OCI-LY1 (cell line): ENCODE results near the gene C8B.

Experiments used
- H2AFZ ChIP-seq: fragments of 200-600 bp; sonication (generic), shearing (Covaris generic); 2 replicates; pipeline ENCODE4 v1.6.0; 2014; ENCODE audit warnings: antibody characterized with exemption, mild to moderate bottlenecking, low read length
- H3F3A ChIP-seq: fragments of 200-600 bp; sonication (generic), shearing (Covaris generic); 2 replicates; pipeline ENCODE4 v1.6.0; 2014; ENCODE audit warnings: mild to moderate bottlenecking, antibody characterized with exemption, low read length, moderate library complexity; ENCODE audit not compliant: insufficient read depth
- H3K27ac ChIP-seq: fragments of 200-600 bp; sonication (generic); 2 replicates; pipeline ENCODE4 v1.5.1; 2014; ENCODE audit warnings: low read length, mixed run types, mild to moderate bottlenecking, low read depth; ENCODE audit not compliant: poor library complexity, severe bottlenecking
- H3K27me3 ChIP-seq: fragments of 200-600 bp; sonication (generic); 2 replicates; pipeline ENCODE4 v1.6.0; 2014; ENCODE audit warnings: antibody characterized with exemption, mild to moderate bottlenecking, low read length, moderate library complexity; ENCODE audit not compliant: insufficient read depth
- H3K36me3 ChIP-seq: fragments of 200-600 bp; sonication (generic); 2 replicates; pipeline ENCODE4 v1.6.1; 2014; ENCODE audit warnings: mild to moderate bottlenecking, antibody characterized with exemption, low read length, moderate library complexity, mixed read lengths; ENCODE audit not compliant: insufficient read depth
- H3K4me1 ChIP-seq: fragments of 200-600 bp; sonication (generic); 2 replicates; pipeline ENCODE4 v1.5.1; 2014; ENCODE audit warnings: mild to moderate bottlenecking, low read length, moderate library complexity; ENCODE audit not compliant: insufficient read depth, severe bottlenecking
- H3K4me2 ChIP-seq: fragments of 200-600 bp; sonication (generic), shearing (Covaris generic); 2 replicates; pipeline ENCODE4 v1.6.1; 2014; ENCODE audit warnings: low read length
- H3K4me3 ChIP-seq: fragments of 200-600 bp; sonication (generic); 2 replicates; pipeline ENCODE4 v1.5.1; 2014; ENCODE audit warnings: low read length, low read depth, mild to moderate bottlenecking, mixed read lengths; ENCODE audit not compliant: poor library complexity, severe bottlenecking
- H3K79me2 ChIP-seq: fragments of 200-600 bp; shearing (Covaris generic); 2 replicates; pipeline ENCODE4 v1.6.1; 2016; ENCODE audit warnings: mixed run types, low read length, mixed read lengths; ENCODE audit not compliant: insufficient read depth
- H3K9ac ChIP-seq: fragments of 200-600 bp; sonication (generic), shearing (Covaris generic); 2 replicates; pipeline ENCODE4 v1.6.1; 2014; ENCODE audit warnings: mild to moderate bottlenecking, low read length, mixed read lengths
- H3K9me2 ChIP-seq: fragments of 200-600 bp; sonication (generic), shearing (Covaris generic); 2 replicates; pipeline ENCODE4 v1.6.1; 2014; ENCODE audit warnings: low read depth, mild to moderate bottlenecking, low read length, mixed read lengths
- H3K9me3 ChIP-seq: fragments of 200-600 bp; shearing (Covaris generic); 2 replicates; pipeline ENCODE4 v1.6.1; 2014; ENCODE audit warnings: low read length, mixed read lengths
- H4K20me1 ChIP-seq: fragments of 200-600 bp; sonication (generic), shearing (Covaris generic); 2 replicates; pipeline ENCODE4 v1.6.0; 2016; ENCODE audit warnings: mild to moderate bottlenecking, low read length; ENCODE audit not compliant: insufficient read depth
- CTCF ChIP-seq: fragments of 200-600 bp; sonication (generic), shearing (Covaris generic); IDR thresholded peaks from 2 replicates; pipeline ENCODE4 v1.5.1; 2017; ENCODE audit warnings: mild to moderate bottlenecking, antibody characterized with exemption, low read length, moderate library complexity, mixed read lengths
- EZH2 ChIP-seq: fragments of 200-600 bp; sonication (generic), shearing (Covaris generic); IDR thresholded peaks from 2 replicates; pipeline ENCODE4 v1.8.0; 2017; ENCODE audit warnings: borderline replicate concordance, mixed run types, mild to moderate bottlenecking, antibody characterized with exemption, low read length, moderate library complexity, mixed read lengths

Gene C8B

DNA sequence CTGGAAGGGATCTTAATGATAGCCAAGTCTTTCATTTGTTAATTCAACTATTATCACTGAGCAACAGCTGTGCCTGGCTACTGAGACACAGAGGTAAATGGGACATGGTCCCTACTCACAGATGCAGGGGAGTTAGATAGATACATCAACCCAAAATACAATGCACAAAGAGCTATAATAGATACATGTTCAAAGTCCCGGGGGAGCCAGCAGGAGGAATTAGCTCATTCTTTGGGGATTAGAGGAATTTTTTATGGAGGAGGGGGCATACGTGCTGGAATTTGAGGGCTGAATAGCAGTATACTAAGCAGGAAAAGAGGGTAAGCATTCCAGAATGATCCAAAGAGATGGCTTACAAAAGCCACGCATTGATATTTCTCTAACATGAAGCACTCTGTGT is 34.6 kb downstream of the C8B start:
- H3K27me3 ChIP-seq, result no peaks in the 10 kb centered on the region
- H3K9ac ChIP-seq, result no peak overlapping the region
- no peak overlapping the region for H2AFZ ChIP-seq
- H3K4me1 ChIP-seq, result no peaks in the 10 kb centered on the region
- TF ChIP-seq EZH2, result no peak
- no peak for TF ChIP-seq CTCF
- H3K27ac ChIP-seq, result no peak overlapping the region
- H3K9me2 ChIP-seq, result no peaks in the 10 kb centered on the region
- no peaks in the 10 kb centered on the region for H3K79me2 ChIP-seq
- no peaks in the 10 kb centered on the region for H3K9me3 ChIP-seq
- no peak overlapping the region for H3K4me2 ChIP-seq
- no peaks in the 10 kb centered on the region for H3F3A ChIP-seq
- no peak overlapping the region for H3K4me3 ChIP-seq
- H4K20me1 ChIP-seq, result no peaks in the 10 kb centered on the region
- no peaks in the 10 kb centered on the region for H3K36me3 ChIP-seq

GRCh38 chr1:56929492-56929891 is 36.3 kb downstream of the C8B start:
- Histone ChIP-seq H3K4me1 (no peaks in the 10 kb centered on the region), H3K4me3 (no peak overlapping the region), H3K4me2 (no peak overlapping the region), H2AFZ (no peak overlapping the region), H3F3A (no peaks in the 10 kb centered on the region), H3K27me3 (no peaks in the 10 kb centered on the region), H3K9me3 (no peaks in the 10 kb centered on the region), H3K9me2 (no peaks in the 10 kb centered on the region), H3K9ac (no peak overlapping the region), H3K79me2 (no peaks in the 10 kb centered on the region), H3K27ac (no peak overlapping the region), H4K20me1 (no peaks in the 10 kb centered on the region), H3K36me3 (no peaks in the 10 kb centered on the region)
- TF ChIP-seq CTCF (no peak), EZH2 (no peak)

DNA sequence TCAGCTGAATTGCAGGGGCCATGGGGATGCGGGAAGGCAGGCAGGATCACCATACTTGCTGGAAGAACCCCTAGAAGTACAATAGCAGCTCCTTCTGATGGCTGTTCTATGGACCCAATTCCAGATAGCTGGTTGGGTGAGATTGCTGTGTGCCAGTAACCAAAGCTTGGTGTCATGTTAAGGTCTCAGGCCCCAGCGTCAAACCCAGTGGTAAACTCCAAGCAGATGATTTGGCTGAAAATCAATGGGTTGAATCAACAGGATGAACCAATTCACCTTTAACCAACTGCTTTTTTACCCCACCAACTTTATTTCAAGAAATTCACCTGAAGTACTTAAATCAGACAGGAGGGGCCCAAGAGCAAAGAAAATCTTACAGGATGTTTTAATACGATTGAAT is 37.8 kb downstream of the C8B start:
- no peaks in the 10 kb centered on the region for H3K79me2 ChIP-seq
- TF ChIP-seq CTCF, result no peak
- TF ChIP-seq EZH2, result no peak
- no peak overlapping the region for H3K4me3 ChIP-seq
- no peak overlapping the region for H2AFZ ChIP-seq
- H3K4me2 ChIP-seq, result no peak overlapping the region
- no peaks in the 10 kb centered on the region for H3K9me3 ChIP-seq
- no peaks in the 10 kb centered on the region for H3K4me1 ChIP-seq
- no peaks in the 10 kb centered on the region for H4K20me1 ChIP-seq
- no peaks in the 10 kb centered on the region for H3K9me2 ChIP-seq
- H3F3A ChIP-seq, result no peaks in the 10 kb centered on the region
- H3K9ac ChIP-seq, result no peak overlapping the region
- H3K36me3 ChIP-seq, result no peaks in the 10 kb centered on the region
- H3K27ac ChIP-seq, result no peak overlapping the region
- no peaks in the 10 kb centered on the region for H3K27me3 ChIP-seq
